Psoas muscle (tissue), 8 donors: ENCODE data around the gene HBQ1. TPM values are rescaled to one million over a fixed set of nuclear protein-coding genes. Genes with fewer than 3 reads are reported as not detected.
A peak's percentile ranks its signal among the peaks of the same experiment; 100 is the strongest.

Experiments
- ATAC-seq, 4 donors: fragments of 200-7000 bp; cut with Tn5 transposase; one replicate each; pipeline ENCODE4 v1.9.1; 2020; ENCODE audit warnings: moderate library complexity in 3 of 4, mild to moderate bottlenecking in 2 of 4
- DNase-seq, 2 donors: peaks; one replicate each; pipeline ENCODE4 v3.0.0-alpha.2; 2020
- H3K27ac ChIP-seq: fragments of 200-600 bp; one replicate; pipeline ENCODE4 v1.8.0; 2022
- H3K27me3 ChIP-seq, 3 donors: fragments of 200-600 bp in 1 of 3; one replicate each; pipeline versions ENCODE4 v1.6.1 to v1.8.0; 2013 to 2022; ENCODE audit warnings: low read length in 2 of 3, mild to moderate bottlenecking in 2 of 3, moderate library complexity in 1 of 3; ENCODE audit not compliant: insufficient read depth in 3 of 3
- H3K36me3 ChIP-seq, 2 donors: fragments of 200-600 bp in 1 of 2; one replicate each; pipeline versions ENCODE4 v1.6.1 to v1.8.0; 2013 to 2022; ENCODE audit warnings: low read depth in 1 of 2, mild to moderate bottlenecking in 1 of 2, moderate library complexity in 1 of 2; ENCODE audit not compliant: insufficient read depth in 1 of 2
- H3K4me1 ChIP-seq: fragments of 200-600 bp; one replicate; pipeline ENCODE4 v1.8.0; 2022
- H3K4me3 ChIP-seq: fragments of 200-600 bp; one replicate; pipeline ENCODE4 v1.8.0; 2022; ENCODE audit warnings: mild to moderate bottlenecking
- H3K9me3 ChIP-seq: fragments of 200-600 bp; one replicate; pipeline ENCODE4 v1.8.0; 2022
- WGBS, 3 donors: extraction: QIAGEN DNeasy Blood & Tissue Kit; methylation state at CpG; one replicate each; pipeline versions ENCODE4 v1.1.6 to v1.1.7; 2013; 5-methylcytosine and 5-hydroxymethylcytosine counted together
- intact Hi-C, 2 donors: fragments of 100-400 bp; cut with DNase I; formaldehyde crosslinking; loops; one replicate each; pipeline versions ENCODE4 v1.11.0 to v1.14.2; 2022
- long read RNA-seq, 2 donors: library from polyadenylated mRNA; unstranded; transcript quantifications; one replicate each; pipeline ENCODE4 v2.0.0, GENCODE V29; 2021
- polyA plus RNA-seq, 3 donors: library from polyadenylated mRNA; stranded (reverse); fragments of 200-250 nt; gene quantifications; one replicate each; pipeline ENCODE4 v1.2.3, GENCODE V29; 2013
- total RNA-seq, 4 donors: library from RNA; stranded (reverse); fragmentation: NEBNext Ultra II Directional in 2 of 4; extraction: Animal tissue kit (Norgen Biotek cat#: 25700) in 2 of 4; gene quantifications; one replicate each; pipeline versions ENCODE4 v1.2.1 to v1.2.4, GENCODE V29; 2021 to 2023
- TF ChIP-seq, protein P1 (sequence below): fragments of 200-600 bp; IDR thresholded peaks from one replicate; pipeline ENCODE4 v1.8.0; 2022; ENCODE audit warnings: antibody characterized with exemption
- donor health status: healthy with polysubstance abuse.
- donor health status: DM: no; HTN: no; CAD: no; lungs with moderate emphysema.
- donor health status: Bipolar disorder and iron deficiency.
- donor health status: healthy.
- donor health status: DM: yes; HTN: yes; CAD: no.
- donor health status: DM: no; HTN: no; CAD: no.
- donor health status: DM: no; HTN: no; CAD: no.
- donor health status: DM: yes; HTN: yes; CAD: no.

HBQ1 gene
- total RNA-seq, result under 1 TPM in 1 of 4 donors, not detected in 3; 0.58 TPM
- polyA plus RNA-seq, result not detected
- long read RNA-seq, donor 1, partial matches to known transcripts, result 0 of 1 reads
- long read RNA-seq, donor 1, other reads (novel, unspliced or antisense), result 0 of 1 reads
- long read RNA-seq, donor 2, result 0 reads

DNA sequence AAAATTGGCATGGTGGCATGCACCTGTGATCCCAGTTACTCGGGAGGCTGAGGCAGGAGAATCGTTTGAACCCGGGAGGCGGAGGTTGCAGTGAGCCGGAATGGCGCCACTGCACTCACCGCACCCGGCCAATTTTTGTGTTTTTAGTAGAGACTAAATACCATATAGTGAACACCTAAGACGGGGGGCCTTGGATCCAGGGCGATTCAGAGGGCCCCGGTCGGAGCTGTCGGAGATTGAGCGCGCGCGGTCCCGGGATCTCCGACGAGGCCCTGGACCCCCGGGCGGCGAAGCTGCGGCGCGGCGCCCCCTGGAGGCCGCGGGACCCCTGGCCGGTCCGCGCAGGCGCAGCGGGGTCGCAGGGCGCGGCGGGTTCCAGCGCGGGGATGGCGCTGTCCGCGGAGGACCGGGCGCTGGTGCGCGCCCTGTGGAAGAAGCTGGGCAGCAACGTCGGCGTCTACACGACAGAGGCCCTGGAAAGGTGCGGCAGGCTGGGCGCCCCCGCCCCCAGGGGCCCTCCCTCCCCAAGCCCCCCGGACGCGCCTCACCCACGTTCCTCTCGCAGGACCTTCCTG is at the start of gene HBQ1:
HBQ1 (plus strand) TSS at position 359 of the 575 bp plus-strand sequence; CDS start at position 387, 28 bp downstream.
- DNase-seq (peak in 1 of 2 donors; percentile 17), ATAC-seq (peak in 1 of 4 donors; percentile 9)
- H3K4me3 ChIP-seq, result peak within 1 kb of the TSS; percentile 49
- TF ChIP-seq, protein P1, sequence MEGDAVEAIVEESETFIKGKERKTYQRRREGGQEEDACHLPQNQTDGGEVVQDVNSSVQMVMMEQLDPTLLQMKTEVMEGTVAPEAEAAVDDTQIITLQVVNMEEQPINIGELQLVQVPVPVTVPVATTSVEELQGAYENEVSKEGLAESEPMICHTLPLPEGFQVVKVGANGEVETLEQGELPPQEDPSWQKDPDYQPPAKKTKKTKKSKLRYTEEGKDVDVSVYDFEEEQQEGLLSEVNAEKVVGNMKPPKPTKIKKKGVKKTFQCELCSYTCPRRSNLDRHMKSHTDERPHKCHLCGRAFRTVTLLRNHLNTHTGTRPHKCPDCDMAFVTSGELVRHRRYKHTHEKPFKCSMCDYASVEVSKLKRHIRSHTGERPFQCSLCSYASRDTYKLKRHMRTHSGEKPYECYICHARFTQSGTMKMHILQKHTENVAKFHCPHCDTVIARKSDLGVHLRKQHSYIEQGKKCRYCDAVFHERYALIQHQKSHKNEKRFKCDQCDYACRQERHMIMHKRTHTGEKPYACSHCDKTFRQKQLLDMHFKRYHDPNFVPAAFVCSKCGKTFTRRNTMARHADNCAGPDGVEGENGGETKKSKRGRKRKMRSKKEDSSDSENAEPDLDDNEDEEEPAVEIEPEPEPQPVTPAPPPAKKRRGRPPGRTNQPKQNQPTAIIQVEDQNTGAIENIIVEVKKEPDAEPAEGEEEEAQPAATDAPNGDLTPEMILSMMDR, result peak; percentile 27
- intact Hi-C loops, result loop anchor here in 1 of 2 donors (2.0 kb wide), 1 partner anchor 73 kb away; no protein-coding TSS in a partner anchor
- no peak within 1 kb of the TSS for H3K27ac ChIP-seq
- peaks cover 11% of the 10 kb centered on the region for H3K4me1 ChIP-seq
- no peaks in the 10 kb centered on the region for H3K9me3 ChIP-seq
- peaks cover 0 to 52% (median 22%) of the 10 kb centered on the region in 3 donors for H3K27me3 ChIP-seq
- WGBS, 3 donors, result 6 to 11% (median 8%) methylated on average over 29 to 59 of the region's 59 CpGs
- H3K36me3 ChIP-seq, result no peaks in the 10 kb centered on the region

GRCh38 chr16:130533-131173 is 49.6 kb upstream of the HBQ1 start:
- 94 to 97% (median 96%) methylated on average over 15 of the region's 15 CpGs for WGBS, 3 donors
- no peaks in the 10 kb centered on the region for H3K9me3 ChIP-seq

GRCh38 chr16:132120-132519 is 48.1 kb upstream of the HBQ1 start:
- ATAC-seq (no peak), DNase-seq (peak in 1 of 2 donors; percentile 6)
- no peaks in the 10 kb centered on the region for H3K27me3 ChIP-seq
- intact Hi-C loops, result no loop called here
- H3K27ac ChIP-seq, result no peak overlapping the region
- H3K36me3 ChIP-seq, result peaks cover 0 to 7% of the 10 kb centered on the region in 2 donors
- H3K4me3 ChIP-seq, result no peak overlapping the region
- peaks cover 5% of the 10 kb centered on the region for H3K4me1 ChIP-seq
- 87 to 92% (median 91%) methylated on average over 7 of the region's 7 CpGs for WGBS, 3 donors
- TF ChIP-seq, protein P1, result no peak
- no peaks in the 10 kb centered on the region for H3K9me3 ChIP-seq

More at GRCh38 chr16:130533-131173, 49.6 kb upstream of the HBQ1 start:
- Histone ChIP-seq H3K27ac (no peak overlapping the region), H3K27me3 (no peaks in the 10 kb centered on the region), H3K36me3 (peaks cover 0 to 7% of the 10 kb centered on the region in 2 donors), H3K4me1 (peaks cover under 1% of the 10 kb centered on the region), H3K4me3 (no peak overlapping the region)
- intact Hi-C loops, result no loop called here
- no peak for DNase-seq
- no peak for ATAC-seq
- TF ChIP-seq, protein P1, result no peak

DNA sequence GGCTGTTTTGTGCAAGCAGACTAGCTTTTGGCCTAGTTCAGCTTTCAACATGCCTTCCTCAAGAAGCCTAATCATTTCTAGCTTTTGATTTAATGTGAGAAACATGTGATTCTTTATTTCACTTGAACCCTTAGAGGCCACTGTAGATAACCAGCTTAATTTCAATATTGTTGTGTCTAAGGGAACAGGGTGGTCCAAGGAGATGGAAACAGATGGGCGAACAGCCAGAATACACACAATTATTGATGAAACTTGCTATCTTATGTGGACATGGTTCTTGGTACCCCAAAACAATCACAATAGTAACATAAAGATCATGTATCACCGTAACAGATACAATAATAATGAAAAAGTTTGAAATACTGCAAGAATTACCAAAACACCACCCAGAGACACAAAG is 46.5 kb upstream of the HBQ1 start:
- Histone ChIP-seq H3K27me3 (no peaks in the 10 kb centered on the region), H3K27ac (no peak overlapping the region), H3K9me3 (no peaks in the 10 kb centered on the region), H3K36me3 (peaks cover 0 to 7% of the 10 kb centered on the region in 2 donors), H3K4me1 (peaks cover 12% of the 10 kb centered on the region), H3K4me3 (no peak overlapping the region)
- ATAC-seq (no peak), DNase-seq (no peak)
- intact Hi-C loops, result no loop called here
- TF ChIP-seq, protein P1, result no peak
- 96 to 97% (median 97%) methylated on average over 2 of the region's 2 CpGs for WGBS, 3 donors
